VCaP (cell line): ENCODE measurements around the gene IFT88.
A peak's percentile ranks its signal among the peaks of the same experiment; 100 is the strongest.

Experiments
- H3K27ac ChIP-seq: fragments of 450-650 bp; 2 replicates; pipeline ENCODE4 v1.5.1; 2017
- CTCF ChIP-seq: fragments of 450-650 bp; conservative IDR thresholded peaks from 2 replicates; pipeline ENCODE4 v1.5.1; 2017; ENCODE audit warnings: mild to moderate bottlenecking, moderate library complexity

The IFT88 gene

GRCh38 chr13:20567881-20568528 lies 1.0 kb downstream of the IFT88 start:
- no peak for TF ChIP-seq CTCF
- H3K27ac ChIP-seq: peak overlapping the region; percentile 89

GRCh38 chr13:20570517-20570916 lies 3.6 kb downstream of the IFT88 start:
- H3K27ac ChIP-seq: no peak overlapping the region
- no peak for TF ChIP-seq CTCF

- TF ChIP-seq CTCF: no peak
- no peak overlapping the region for H3K27ac ChIP-seq
Observed at GRCh38 chr13:20571676-20572075, 4.7 kb downstream of the IFT88 start.

- TF ChIP-seq CTCF: no peak
Observed at GRCh38 chr13:20573186-20573585, 6.2 kb downstream of the IFT88 start.

GRCh38 chr13:20573636-20574035 lies 6.7 kb downstream of the IFT88 start:
- no peak overlapping the region for H3K27ac ChIP-seq
- no peak for TF ChIP-seq CTCF

More at GRCh38 chr13:20573186-20573585, 6.2 kb downstream of the IFT88 start:
- no peak overlapping the region for H3K27ac ChIP-seq

- H3K27ac ChIP-seq: no peak overlapping the region
- TF ChIP-seq CTCF: no peak
Observed at GRCh38 chr13:20579191-20579590, 12.2 kb downstream of the IFT88 start.

GRCh38 chr13:20580257-20580656 lies 13.3 kb downstream of the IFT88 start:
- no peak for TF ChIP-seq CTCF
- H3K27ac ChIP-seq: no peak overlapping the region
